ENCODE data around the gene COQ8A.

COQ8A gene

DNA sequence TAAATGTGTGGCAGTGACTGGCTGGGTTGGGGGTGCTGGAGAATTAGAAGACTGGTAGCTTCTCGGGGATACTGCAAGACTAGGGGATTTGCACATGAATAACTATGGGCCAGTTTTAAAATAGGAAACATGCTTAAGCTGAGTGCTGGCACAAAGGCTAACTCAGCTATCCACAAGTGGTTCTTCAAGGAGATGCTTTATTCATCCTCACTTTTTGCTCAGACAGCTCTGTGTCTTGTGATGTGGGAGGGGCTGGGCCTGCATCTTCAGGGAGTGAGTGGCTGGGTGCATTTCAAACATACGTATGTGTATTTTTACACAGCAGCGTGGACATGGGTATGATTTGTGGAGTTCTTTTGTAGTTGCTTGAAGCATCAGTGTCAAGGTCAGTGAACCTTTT lies 2.3 kb downstream of the COQ8A start:
- H3K27me3 ChIP-seq (ENCODE audit: control insufficient read depth in 5 of 5, insufficient read depth in 4 of 5, low read length in 5 of 5) = no peaks in the 10 kb centered on the region
- H3K4me1 ChIP-seq (ENCODE audit: control insufficient read depth in 5 of 5, insufficient read depth in 5 of 5, low read length in 5 of 5) = peaks cover 22 to 91% (median 83%) of the 10 kb centered on the region in 5 donors
- peak overlapping the region in 2 of 5 donors; percentile 21 to 48 for H3K9ac ChIP-seq (ENCODE audit: low read length in 5 of 5)
- H3K4me3 ChIP-seq (ENCODE audit: low read depth in 1 of 5, low read length in 5 of 5) = peak overlapping the region; percentile 3 to 89 (median 42)
- peak overlapping the region; percentile 77 for H3K27ac ChIP-seq (ENCODE audit: low read depth, low read length)
- H3K36me3 ChIP-seq (ENCODE audit: control insufficient read depth in 5 of 5, insufficient read depth in 5 of 5, low read length in 5 of 5) = no peaks in the 10 kb centered on the region
- H3K9me3 ChIP-seq (ENCODE audit: control insufficient read depth in 5 of 5, low read length in 5 of 5) = no peaks in the 10 kb centered on the region

DNA sequence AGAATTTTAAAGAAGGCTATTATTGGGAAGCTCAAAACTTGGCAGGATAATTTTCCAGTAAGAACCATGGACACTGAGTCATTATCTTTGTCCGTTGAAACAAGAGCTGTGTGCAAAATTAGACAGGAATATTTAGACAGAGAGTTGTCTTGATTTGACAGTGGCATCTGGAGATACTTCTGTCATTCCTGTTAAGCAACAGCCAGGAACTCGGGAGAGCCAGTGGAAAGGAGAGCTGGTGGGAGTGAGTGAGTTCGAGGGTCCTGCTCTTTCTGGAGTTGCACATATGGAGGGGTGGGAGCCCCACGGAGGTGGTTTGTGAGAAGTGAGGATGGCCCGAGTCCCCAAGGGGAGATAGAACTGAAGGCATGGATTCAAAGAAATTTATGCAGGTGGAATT lies 3.1 kb downstream of the COQ8A start:
- Histone ChIP-seq H3K9me3 (ENCODE audit: control insufficient read depth in 5 of 5, low read length in 5 of 5) (peaks cover 0 to 5% (median 3%) of the 10 kb centered on the region in 5 donors), H3K27me3 (ENCODE audit: control insufficient read depth in 5 of 5, insufficient read depth in 4 of 5, low read length in 5 of 5) (no peaks in the 10 kb centered on the region), H3K4me1 (ENCODE audit: control insufficient read depth in 5 of 5, insufficient read depth in 5 of 5, low read length in 5 of 5) (peaks cover 22 to 86% (median 82%) of the 10 kb centered on the region in 5 donors), H3K36me3 (ENCODE audit: control insufficient read depth in 5 of 5, insufficient read depth in 5 of 5, low read length in 5 of 5) (no peaks in the 10 kb centered on the region), H3K9ac (ENCODE audit: low read length in 5 of 5) (peak overlapping the region in 1 of 5 donors; percentile 48), H3K27ac (ENCODE audit: low read depth, low read length) (peak overlapping the region; percentile 77), H3K4me3 (ENCODE audit: low read depth in 1 of 5, low read length in 5 of 5) (peak overlapping the region in 2 of 5 donors; percentile 17 to 19)

- Histone ChIP-seq H3K27ac (ENCODE audit: low read depth, low read length) (peak overlapping the region; percentile 77), H3K4me1 (ENCODE audit: control insufficient read depth in 5 of 5, insufficient read depth in 5 of 5, low read length in 5 of 5) (peaks cover 20 to 79% (median 74%) of the 10 kb centered on the region in 5 donors), H3K9ac (ENCODE audit: low read length in 5 of 5) (peak overlapping the region in 1 of 5 donors; percentile 0), H3K9me3 (ENCODE audit: control insufficient read depth in 5 of 5, low read length in 5 of 5) (peaks cover 0 to 6% (median 4%) of the 10 kb centered on the region in 5 donors), H3K27me3 (ENCODE audit: control insufficient read depth in 5 of 5, insufficient read depth in 4 of 5, low read length in 5 of 5) (no peaks in the 10 kb centered on the region), H3K36me3 (ENCODE audit: control insufficient read depth in 5 of 5, insufficient read depth in 5 of 5, low read length in 5 of 5) (no peaks in the 10 kb centered on the region), H3K4me3 (ENCODE audit: low read depth in 1 of 5, low read length in 5 of 5) (no peak overlapping the region)
Measured at GRCh38 chr1:226943927-226944326, 3.8 kb downstream of the COQ8A start.

DNA sequence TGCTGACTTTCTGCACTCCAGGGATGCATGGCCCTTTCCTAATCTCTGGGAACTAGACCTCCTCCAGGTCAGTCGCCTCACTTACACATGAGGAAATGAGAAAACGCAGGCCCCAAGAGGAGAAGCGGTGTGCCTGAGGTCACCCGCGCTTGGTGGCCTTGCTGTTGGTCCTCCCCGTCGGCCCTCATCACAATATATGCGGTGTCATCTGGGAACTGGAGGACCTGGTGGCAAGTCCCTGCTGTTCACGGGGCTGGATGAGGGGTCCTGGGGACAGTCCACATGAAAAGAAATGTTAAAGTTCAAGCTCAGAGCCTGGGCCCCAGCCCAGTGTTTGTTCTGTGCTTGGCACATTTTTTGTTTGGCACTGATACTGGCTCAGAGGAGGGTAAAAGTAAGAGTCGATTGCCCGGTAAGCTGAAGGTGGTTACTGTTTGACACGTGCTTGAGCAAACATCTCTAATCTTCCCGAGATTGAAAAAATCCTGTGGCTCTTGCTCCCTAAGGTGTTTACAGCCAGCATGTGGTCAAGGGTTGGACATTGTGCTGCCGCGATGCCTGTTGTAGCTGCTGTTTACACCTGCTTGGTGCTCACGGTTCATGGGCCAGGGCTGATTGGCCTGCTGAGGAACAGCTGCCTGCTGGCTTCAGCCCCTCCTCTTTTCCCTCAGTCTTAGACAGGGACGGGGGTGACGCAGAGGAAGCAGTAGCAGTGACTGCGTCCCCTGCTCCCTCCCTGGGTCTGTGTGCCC lies 5.2 kb downstream of the COQ8A start:
- H3K27me3 ChIP-seq (ENCODE audit: control insufficient read depth in 5 of 5, insufficient read depth in 4 of 5, low read length in 5 of 5) = no peaks in the 10 kb centered on the region
- peaks cover 0 to 6% (median 4%) of the 10 kb centered on the region in 5 donors for H3K9me3 ChIP-seq (ENCODE audit: control insufficient read depth in 5 of 5, low read length in 5 of 5)
- H3K36me3 ChIP-seq (ENCODE audit: control insufficient read depth in 5 of 5, insufficient read depth in 5 of 5, low read length in 5 of 5) = peaks cover 0 to 4% (median 0%) of the 10 kb centered on the region in 5 donors
- peak overlapping the region in 2 of 5 donors; percentile 38 to 53 for H3K9ac ChIP-seq (ENCODE audit: low read length in 5 of 5)
- H3K4me1 ChIP-seq (ENCODE audit: control insufficient read depth in 5 of 5, insufficient read depth in 5 of 5, low read length in 5 of 5) = peaks cover 17 to 70% (median 64%) of the 10 kb centered on the region in 5 donors
- peak overlapping the region; percentile 77 for H3K27ac ChIP-seq (ENCODE audit: low read depth, low read length)
- peak overlapping the region in 2 of 5 donors; percentile 10 to 45 for H3K4me3 ChIP-seq (ENCODE audit: low read depth in 1 of 5, low read length in 5 of 5)

- Histone ChIP-seq H3K36me3 (ENCODE audit: control insufficient read depth in 5 of 5, insufficient read depth in 5 of 5, low read length in 5 of 5) (peaks cover 0 to 4% (median 0%) of the 10 kb centered on the region in 5 donors), H3K4me1 (ENCODE audit: control insufficient read depth in 5 of 5, insufficient read depth in 5 of 5, low read length in 5 of 5) (peaks cover 15 to 68% (median 61%) of the 10 kb centered on the region in 5 donors), H3K27me3 (ENCODE audit: control insufficient read depth in 5 of 5, insufficient read depth in 4 of 5, low read length in 5 of 5) (no peaks in the 10 kb centered on the region), H3K27ac (ENCODE audit: low read depth, low read length) (peak overlapping the region; percentile 77), H3K9ac (ENCODE audit: low read length in 5 of 5) (peak overlapping the region in 2 of 5 donors; percentile 38 to 53), H3K9me3 (ENCODE audit: control insufficient read depth in 5 of 5, low read length in 5 of 5) (peaks cover 0 to 6% (median 4%) of the 10 kb centered on the region in 5 donors), H3K4me3 (ENCODE audit: low read depth in 1 of 5, low read length in 5 of 5) (peak overlapping the region in 1 of 5 donors; percentile 45)
Measured at GRCh38 chr1:226945858-226946245, 5.8 kb downstream of the COQ8A start.

GRCh38 chr1:226946285-226946684 lies 6.2 kb downstream of the COQ8A start:
- H3K4me1 ChIP-seq (ENCODE audit: control insufficient read depth in 5 of 5, insufficient read depth in 5 of 5, low read length in 5 of 5) = peaks cover 12 to 68% (median 61%) of the 10 kb centered on the region in 5 donors
- H3K27me3 ChIP-seq (ENCODE audit: control insufficient read depth in 5 of 5, insufficient read depth in 4 of 5, low read length in 5 of 5) = no peaks in the 10 kb centered on the region
- peak overlapping the region; percentile 77 for H3K27ac ChIP-seq (ENCODE audit: low read depth, low read length)
- H3K9ac ChIP-seq (ENCODE audit: low read length in 5 of 5) = peak overlapping the region in 1 of 5 donors; percentile 53
- H3K9me3 ChIP-seq (ENCODE audit: control insufficient read depth in 5 of 5, low read length in 5 of 5) = peaks cover 0 to 6% (median 4%) of the 10 kb centered on the region in 5 donors
- H3K4me3 ChIP-seq (ENCODE audit: low read depth in 1 of 5, low read length in 5 of 5) = no peak overlapping the region
- peaks cover 0 to 4% (median 0%) of the 10 kb centered on the region in 5 donors for H3K36me3 ChIP-seq (ENCODE audit: control insufficient read depth in 5 of 5, insufficient read depth in 5 of 5, low read length in 5 of 5)

GRCh38 chr1:226946841-226947240 lies 6.7 kb downstream of the COQ8A start:
- peaks cover 0 to 4% (median 0%) of the 10 kb centered on the region in 5 donors for H3K36me3 ChIP-seq (ENCODE audit: control insufficient read depth in 5 of 5, insufficient read depth in 5 of 5, low read length in 5 of 5)
- peaks cover 0 to 6% (median 4%) of the 10 kb centered on the region in 5 donors for H3K9me3 ChIP-seq (ENCODE audit: control insufficient read depth in 5 of 5, low read length in 5 of 5)
- peak overlapping the region; percentile 77 for H3K27ac ChIP-seq (ENCODE audit: low read depth, low read length)
- H3K4me1 ChIP-seq (ENCODE audit: control insufficient read depth in 5 of 5, insufficient read depth in 5 of 5, low read length in 5 of 5) = peaks cover 13 to 68% (median 61%) of the 10 kb centered on the region in 5 donors
- H3K4me3 ChIP-seq (ENCODE audit: low read depth in 1 of 5, low read length in 5 of 5) = no peak overlapping the region
- peak overlapping the region in 2 of 5 donors; percentile 6 to 20 for H3K9ac ChIP-seq (ENCODE audit: low read length in 5 of 5)
- H3K27me3 ChIP-seq (ENCODE audit: control insufficient read depth in 5 of 5, insufficient read depth in 4 of 5, low read length in 5 of 5) = no peaks in the 10 kb centered on the region

DNA sequence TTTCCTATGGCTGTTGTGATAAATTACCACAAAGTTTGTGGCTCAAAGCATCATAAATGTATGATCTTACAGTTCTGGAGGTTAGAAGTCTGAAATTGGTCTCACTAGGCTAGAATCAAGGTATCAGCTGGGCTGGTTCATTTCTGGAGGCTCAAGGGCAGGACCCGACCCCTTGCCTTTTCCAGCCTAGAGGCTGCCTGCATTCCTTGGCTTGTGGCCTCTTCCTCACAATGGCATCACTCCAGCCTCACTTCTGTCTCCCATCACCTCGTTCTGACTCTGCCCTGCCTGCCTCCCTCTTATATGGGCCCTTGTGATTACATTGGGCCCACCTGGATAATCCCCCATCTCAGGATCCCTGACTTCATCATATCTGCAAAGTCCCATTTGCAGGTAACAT lies 8.0 kb downstream of the COQ8A start:
- Histone ChIP-seq H3K27ac (ENCODE audit: low read depth, low read length) (peak overlapping the region; percentile 40), H3K36me3 (ENCODE audit: control insufficient read depth in 5 of 5, insufficient read depth in 5 of 5, low read length in 5 of 5) (peaks cover 0 to 4% (median 0%) of the 10 kb centered on the region in 5 donors), H3K4me3 (ENCODE audit: low read depth in 1 of 5, low read length in 5 of 5) (no peak overlapping the region), H3K9ac (ENCODE audit: low read length in 5 of 5) (no peak overlapping the region), H3K27me3 (ENCODE audit: control insufficient read depth in 5 of 5, insufficient read depth in 4 of 5, low read length in 5 of 5) (no peaks in the 10 kb centered on the region), H3K4me1 (ENCODE audit: control insufficient read depth in 5 of 5, insufficient read depth in 5 of 5, low read length in 5 of 5) (peaks cover 7 to 60% (median 51%) of the 10 kb centered on the region in 5 donors), H3K9me3 (ENCODE audit: control insufficient read depth in 5 of 5, low read length in 5 of 5) (peaks cover 0 to 6% (median 4%) of the 10 kb centered on the region in 5 donors)

DNA sequence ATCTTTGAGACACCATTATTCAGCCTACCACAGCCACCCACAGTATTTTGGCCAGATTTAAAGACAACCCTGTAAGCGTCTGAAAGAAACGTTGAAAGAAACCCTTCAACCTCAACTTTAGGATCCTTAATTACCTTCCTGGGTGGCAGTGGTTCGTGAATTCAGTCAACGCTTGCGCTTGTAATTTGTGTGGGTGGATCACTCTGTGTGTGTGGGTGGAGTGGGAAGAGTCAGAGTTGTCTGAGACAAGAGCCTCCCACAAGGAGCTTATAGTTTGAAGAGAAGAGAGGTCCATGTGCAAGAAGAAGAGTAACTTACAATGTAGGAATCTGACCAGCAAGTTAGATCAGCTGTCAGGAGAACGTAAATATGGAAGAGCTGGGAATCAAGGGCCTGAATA lies 8.4 kb downstream of the COQ8A start:
- Histone ChIP-seq H3K9me3 (ENCODE audit: control insufficient read depth in 5 of 5, low read length in 5 of 5) (peaks cover 0 to 6% (median 4%) of the 10 kb centered on the region in 5 donors), H3K27me3 (ENCODE audit: control insufficient read depth in 5 of 5, insufficient read depth in 4 of 5, low read length in 5 of 5) (no peaks in the 10 kb centered on the region), H3K9ac (ENCODE audit: low read length in 5 of 5) (no peak overlapping the region), H3K4me1 (ENCODE audit: control insufficient read depth in 5 of 5, insufficient read depth in 5 of 5, low read length in 5 of 5) (peaks cover 7 to 59% (median 47%) of the 10 kb centered on the region in 5 donors), H3K36me3 (ENCODE audit: control insufficient read depth in 5 of 5, insufficient read depth in 5 of 5, low read length in 5 of 5) (peaks cover 0 to 4% (median 0%) of the 10 kb centered on the region in 5 donors), H3K4me3 (ENCODE audit: low read depth in 1 of 5, low read length in 5 of 5) (no peak overlapping the region), H3K27ac (ENCODE audit: low read depth, low read length) (peak overlapping the region; percentile 40)

DNA sequence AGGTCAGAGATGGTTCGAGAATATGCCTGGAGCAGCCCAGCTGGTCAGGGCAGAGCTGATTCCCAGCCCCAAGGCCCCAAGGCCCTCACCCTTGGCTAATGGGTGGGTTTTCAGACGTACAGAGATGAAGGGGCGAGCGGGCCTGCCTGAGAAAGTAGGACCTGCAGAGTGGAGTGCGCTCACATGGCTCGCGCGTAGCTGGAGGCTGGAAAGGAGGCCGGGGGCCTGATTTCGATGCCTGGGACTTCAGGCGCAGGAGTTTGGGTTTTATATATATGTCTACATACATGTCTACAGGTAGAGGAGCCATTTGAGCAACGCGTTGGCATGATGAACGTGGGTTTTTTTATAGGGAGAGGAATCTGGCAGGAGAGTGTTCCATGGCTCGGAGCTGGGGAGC lies 8.9 kb downstream of the COQ8A start:
- no peaks in the 10 kb centered on the region for H3K27me3 ChIP-seq (ENCODE audit: control insufficient read depth in 5 of 5, insufficient read depth in 4 of 5, low read length in 5 of 5)
- H3K4me3 ChIP-seq (ENCODE audit: low read depth in 1 of 5, low read length in 5 of 5) = no peak overlapping the region
- no peak overlapping the region for H3K9ac ChIP-seq (ENCODE audit: low read length in 5 of 5)
- peaks cover 7 to 59% (median 43%) of the 10 kb centered on the region in 5 donors for H3K4me1 ChIP-seq (ENCODE audit: control insufficient read depth in 5 of 5, insufficient read depth in 5 of 5, low read length in 5 of 5)
- peaks cover 0 to 4% (median 0%) of the 10 kb centered on the region in 5 donors for H3K36me3 ChIP-seq (ENCODE audit: control insufficient read depth in 5 of 5, insufficient read depth in 5 of 5, low read length in 5 of 5)
- H3K9me3 ChIP-seq (ENCODE audit: control insufficient read depth in 5 of 5, low read length in 5 of 5) = peaks cover 0 to 6% (median 4%) of the 10 kb centered on the region in 5 donors
- peak overlapping the region; percentile 37 for H3K27ac ChIP-seq (ENCODE audit: low read depth, low read length)

Measured in subcutaneous abdominal adipose tissue (tissue), 5 donors.